H9 (cell line): Measurements from ENCODE around the gene TBC1D24. TPM values are rescaled to one million over a fixed set of nuclear protein-coding genes. Genes with fewer than 3 reads are reported as not detected.

Experiments used
- DNase-seq: peaks from one replicate; pipeline ENCODE4 v3.0.0-alpha.2; 2017
- H2AFZ ChIP-seq: one replicate; pipeline ENCODE4 v1.6.1; 2013; ENCODE audit warnings: mild to moderate bottlenecking, low read length, control low read depth, moderate library complexity
- H2AK5ac ChIP-seq: 2 replicates; pipeline ENCODE4 v1.6.1; 2013; ENCODE audit warnings: low read length, control low read depth, mixed read lengths; ENCODE audit not compliant: insufficient read length
- H2BK120ac ChIP-seq: one replicate; pipeline ENCODE4 v1.6.1; 2013; ENCODE audit warnings: low read depth, mild to moderate bottlenecking, low read length, control low read depth, inconsistent platforms; ENCODE audit not compliant: poor library complexity, severe bottlenecking
- H2BK12ac ChIP-seq: 2 replicates; pipeline ENCODE4 v1.6.1; 2013; ENCODE audit warnings: low read length, control low read depth, mixed read lengths, low read depth; ENCODE audit not compliant: insufficient read length
- H2BK15ac ChIP-seq: 2 replicates; pipeline ENCODE4 v1.6.1; 2013; ENCODE audit warnings: low read depth, low read length, control low read depth
- H2BK20ac ChIP-seq: one replicate; pipeline ENCODE4 v1.6.1; 2013; ENCODE audit warnings: low read depth, mild to moderate bottlenecking, low read length, control low read depth, inconsistent platforms; ENCODE audit not compliant: poor library complexity, severe bottlenecking
- H2BK5ac ChIP-seq: 2 replicates; pipeline ENCODE4 v1.6.1; 2013; ENCODE audit warnings: low read length, control low read depth, mixed read lengths; ENCODE audit not compliant: insufficient read length
- H3K14ac ChIP-seq: 2 replicates; pipeline ENCODE4 v1.6.1; 2013; ENCODE audit warnings: low read length, control low read depth; ENCODE audit not compliant: insufficient read depth
- H3K18ac ChIP-seq: 2 replicates; pipeline ENCODE4 v1.6.1; 2013; ENCODE audit warnings: low read depth, mild to moderate bottlenecking, mixed read lengths, low read length, control low read depth; ENCODE audit not compliant: insufficient read length
- H3K23ac ChIP-seq: 2 replicates; pipeline ENCODE4 v1.6.1; 2013; ENCODE audit warnings: low read length, control low read depth, mixed read lengths, low read depth; ENCODE audit not compliant: insufficient read length
- H3K23me2 ChIP-seq: 2 replicates; pipeline ENCODE4 v1.6.1; 2013; ENCODE audit warnings: low read depth, mild to moderate bottlenecking, mixed read lengths, low read length, control low read depth; ENCODE audit not compliant: insufficient read length, poor library complexity, severe bottlenecking
- H3K27ac ChIP-seq: 2 replicates; pipeline ENCODE4 v1.5.1; 2013; ENCODE audit warnings: low read length, control low read depth, mixed read lengths, low read depth; ENCODE audit not compliant: insufficient read length
- H3K27me3 ChIP-seq: 2 replicates; pipeline ENCODE4 v1.6.1; 2013; ENCODE audit warnings: low read length, control low read depth, inconsistent platforms; ENCODE audit not compliant: insufficient read depth
- H3K4ac ChIP-seq: 2 replicates; pipeline ENCODE4 v1.6.1; 2013; ENCODE audit warnings: low read depth, mild to moderate bottlenecking, control low read depth, inconsistent platforms, low read length, moderate library complexity
- H3K4me1 ChIP-seq: 2 replicates; pipeline ENCODE4 v1.6.1; 2013; ENCODE audit warnings: low read length, control low read depth, inconsistent platforms; ENCODE audit not compliant: insufficient read depth
- H3K4me2 ChIP-seq: 2 replicates; pipeline ENCODE4 v1.6.1; 2013; ENCODE audit warnings: low read length, control low read depth, mixed read lengths; ENCODE audit not compliant: insufficient read length, insufficient read depth
- H3K56ac ChIP-seq: 2 replicates; pipeline ENCODE4 v1.6.1; 2013; ENCODE audit warnings: low read depth, mild to moderate bottlenecking, mixed read lengths, low read length, control low read depth; ENCODE audit not compliant: insufficient read length
- H3K79me1 ChIP-seq: 2 replicates; pipeline ENCODE4 v1.6.1; 2013; ENCODE audit warnings: low read depth, mild to moderate bottlenecking, moderate library complexity, low read length, control low read depth, inconsistent platforms; ENCODE audit not compliant: insufficient read depth, poor library complexity, severe bottlenecking
- H3K79me2 ChIP-seq: 2 replicates; pipeline ENCODE4 v1.6.1; 2013; ENCODE audit warnings: low read length, control low read depth, inconsistent platforms; ENCODE audit not compliant: insufficient read depth
- H3K9ac ChIP-seq: 2 replicates; pipeline ENCODE4 v1.6.1; 2013; ENCODE audit warnings: low read length, control low read depth, mixed read lengths; ENCODE audit not compliant: insufficient read length; ENCODE audit errors: extremely low read depth
- H3K9me3 ChIP-seq: one replicate; pipeline ENCODE4 v1.6.1; 2013; ENCODE audit warnings: low read depth, low read length, inconsistent platforms; ENCODE audit not compliant: control insufficient read depth
- H3T11ph ChIP-seq: one replicate; pipeline ENCODE4 v1.6.1; 2013; ENCODE audit warnings: mild to moderate bottlenecking, low read length, control low read depth, inconsistent platforms
- H4K20me1 ChIP-seq: one replicate; pipeline ENCODE4 v1.6.1; 2013; ENCODE audit not compliant: control insufficient read depth, insufficient read length, insufficient read depth
- H4K5ac ChIP-seq: 2 replicates; pipeline ENCODE4 v1.6.1; 2013; ENCODE audit warnings: low read depth, mild to moderate bottlenecking, mixed read lengths, low read length, control low read depth; ENCODE audit not compliant: insufficient read length
- H4K8ac ChIP-seq: replicated peaks from 2 replicates; pipeline ENCODE4 v1.6.1; 2013; ENCODE audit warnings: low read length, control low read depth, mixed read lengths, low read depth; ENCODE audit not compliant: insufficient read length
- H4K91ac ChIP-seq: 2 replicates; pipeline ENCODE4 v1.6.1; 2013; ENCODE audit warnings: low read depth, mild to moderate bottlenecking, moderate library complexity, mixed read lengths, low read length, control low read depth; ENCODE audit not compliant: insufficient read length
- H3K27ac Mint-ChIP-seq, 3 experiments: 2 replicates in 2 of 3; 3 replicates in 1 of 3; pipeline ENCODE4 v1.8.0; 2020 to 2021; ENCODE audit warnings: mixed read lengths in 3 of 3, mild to moderate bottlenecking in 1 of 3, moderate library complexity in 1 of 3
- H3K27me3 Mint-ChIP-seq: 2 replicates; pipeline ENCODE4 v1.8.0; 2021; ENCODE audit warnings: low read depth, mild to moderate bottlenecking, moderate library complexity, mixed read lengths
- H3K36me3 Mint-ChIP-seq, 3 experiments: 2 replicates in 2 of 3; 3 replicates in 1 of 3; pipeline ENCODE4 v1.8.0; 2020 to 2021; ENCODE audit warnings: low read depth in 3 of 3, mixed read lengths in 3 of 3; ENCODE audit not compliant: insufficient read depth in 1 of 3
- H3K4me1 Mint-ChIP-seq, 2 experiments: 2 replicates each; pipeline ENCODE4 v1.8.0; 2020; ENCODE audit warnings: mixed read lengths in 2 of 2
- H3K4me3 Mint-ChIP-seq, 2 experiments: 2 replicates in 1 of 2; 3 replicates in 1 of 2; pipeline ENCODE4 v1.8.0; 2020 to 2021; ENCODE audit warnings: mild to moderate bottlenecking in 2 of 2, mixed read lengths in 2 of 2, moderate library complexity in 1 of 2
- H3K9me3 Mint-ChIP-seq, 2 experiments: 2 replicates in 1 of 2; 3 replicates in 1 of 2; pipeline ENCODE4 v1.8.0; 2020; ENCODE audit warnings: mild to moderate bottlenecking in 2 of 2, mixed read lengths in 2 of 2, moderate library complexity in 1 of 2
- CTCF ChIP-seq: fragments of 200-600 bp; sonication (generic); conservative IDR thresholded peaks from 3 replicates; pipeline ENCODE4 v1.8.0; 2021; ENCODE audit warnings: antibody characterized with exemption, mild to moderate bottlenecking
- WGBS: extraction: QIAGEN DNeasy Blood & Tissue Kit; methylation state at CpG from one replicate; pipeline ENCODE4 v1.1.7; 2013; ENCODE audit warnings: missing lambda C conversion rate, low lambda C conversion rate, mixed read lengths; ENCODE audit not compliant: insufficient read length; ENCODE audit errors: extremely low coverage; 5-methylcytosine and 5-hydroxymethylcytosine counted together
- total RNA-seq: library from RNA; stranded (reverse); gene quantifications from 2 replicates; pipeline ENCODE4 v1.2.1, GENCODE V29; 2021

The TBC1D24 gene
- total RNA-seq, 1 experiment from 2014 or later, result 19.0 TPM

GRCh38 chr16:2476345-2476720, 1.4 kb downstream of the TBC1D24 start:
- Histone ChIP-seq H3K23me2 (peaks cover 10% of the 10 kb centered on the region), H3K79me1 (no peaks in the 10 kb centered on the region), H3K27ac (no peak overlapping the region), H3T11ph (no peak overlapping the region), H3K4me1 (no peaks in the 10 kb centered on the region), H2BK20ac (no peak overlapping the region), H4K8ac (no peak overlapping the region), H3K4me2 (peak overlapping the region; percentile 12), H2BK5ac (no peak overlapping the region), H3K9me3 (no peaks in the 10 kb centered on the region), H4K5ac (no peak overlapping the region), H2BK15ac (no peak overlapping the region), H3K14ac (no peak overlapping the region), H2AFZ (no peak overlapping the region), H3K9ac (no peak overlapping the region), H2AK5ac (no peak overlapping the region), H4K91ac (no peak overlapping the region), H4K20me1 (no peaks in the 10 kb centered on the region), H3K4ac (no peak overlapping the region), H3K18ac (no peak overlapping the region), H2BK120ac (no peak overlapping the region), H3K23ac (no peak overlapping the region), H3K27me3 (peaks cover 12% of the 10 kb centered on the region; the same call in 1 of the 2 replicates), H3K79me2 (no peaks in the 10 kb centered on the region), H3K56ac (no peak overlapping the region), H2BK12ac (no peak overlapping the region)
- Mint-ChIP-seq H3K27ac (no peak overlapping the region), H3K4me1 (peaks cover 9 to 10% of the 10 kb centered on the region in 2 experiments), H3K27me3 (peaks cover 35% of the 10 kb centered on the region), H3K4me3 (peak overlapping the region; percentile 69 to 80; a peak in 4 of 5 replicates), H3K36me3 (no peaks in the 10 kb centered on the region; a peak in 1 of 7 replicates), H3K9me3 (no peaks in the 10 kb centered on the region)
- no peak for TF ChIP-seq CTCF
- DNase-seq, result no peak
- no CpG with 5 or more reads among the region's 9 CpGs for WGBS
